A673 (cell line): ENCODE measurements around the gene CLCN5.

Experiments
- CTCF ChIP-seq: fragments of 300-800, 200-600 bp; sonication (generic); conservative IDR thresholded peaks from 2 replicates; pipeline ENCODE4 v1.5.1; 2017; ENCODE audit warnings: low read depth, mild to moderate bottlenecking, antibody characterized with exemption, low read length, moderate library complexity, mixed read lengths
- EZH2 ChIP-seq: fragments of 200-600 bp; sonication (generic); IDR thresholded peaks from 2 replicates; pipeline ENCODE4 v1.6.1; 2017; ENCODE audit warnings: borderline replicate concordance, low read depth, mild to moderate bottlenecking, mixed read lengths, antibody characterized with exemption, low read length; ENCODE audit not compliant: poor library complexity, severe bottlenecking

- no peak for TF ChIP-seq CTCF
- no peak for TF ChIP-seq EZH2
Observed at GRCh38 chrX:50107470-50107869, 185.1 kb downstream of the CLCN5 start.
